GM21825 (cell line): ENCODE measurements around the gene USP47.

Experiments used
- ATAC-seq: cut with Tn5 transposase; IDR thresholded peaks from one replicate; pipeline ENCODE4 v1.9.1; 2021; ENCODE audit warnings: mild to moderate bottlenecking, moderate library complexity; ENCODE audit not compliant: unreplicated experiment

The USP47 gene

DNA sequence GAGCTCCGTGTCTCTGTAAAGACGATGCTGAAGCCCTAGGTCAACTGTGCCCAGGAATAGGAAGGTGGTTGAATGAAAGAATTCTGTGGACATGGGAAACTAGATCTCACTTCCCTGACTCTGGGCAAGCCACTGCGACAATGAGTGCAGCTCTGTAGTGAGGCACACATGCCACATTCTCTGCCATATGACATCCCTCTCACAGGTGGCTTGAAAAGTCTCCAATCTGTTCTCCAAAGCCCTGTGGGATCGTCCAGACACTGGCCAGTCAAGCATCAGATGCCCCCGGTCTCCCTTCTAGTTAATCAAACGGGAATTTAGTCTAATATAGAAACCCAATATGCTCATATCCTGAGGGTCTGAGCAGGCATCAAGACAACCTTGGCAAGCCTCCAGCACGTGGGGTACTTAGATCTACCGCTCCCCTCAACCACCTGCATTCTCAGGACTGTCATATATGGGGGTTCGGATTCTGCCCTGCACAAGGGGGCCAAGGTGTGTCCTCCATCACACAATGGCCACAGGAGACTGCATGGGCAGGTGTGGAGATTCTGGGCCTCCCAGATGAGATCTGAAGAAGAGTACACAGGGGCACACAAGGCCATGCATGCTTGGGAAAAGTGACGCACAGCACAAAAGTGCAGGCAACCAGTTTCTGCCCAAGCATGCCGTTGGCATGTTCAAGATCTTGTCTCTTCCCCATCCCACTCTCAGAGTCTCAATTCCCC is 154.7 kb downstream of the USP47 start:
- no peak for ATAC-seq

DNA sequence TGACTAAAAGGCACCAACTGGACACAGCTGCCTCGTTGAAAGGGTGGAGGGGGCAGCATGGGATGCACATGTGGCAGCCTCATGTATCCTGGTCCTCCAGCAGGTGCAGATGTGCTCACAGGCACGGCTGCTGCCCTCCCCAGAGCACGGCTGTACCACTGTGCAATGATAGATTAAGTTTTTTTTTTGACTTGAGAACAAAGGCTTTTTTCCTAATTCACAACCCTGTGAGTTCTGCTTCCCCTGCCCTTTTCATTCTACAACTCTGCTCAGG is 155.2 kb downstream of the USP47 start:
- ATAC-seq, result no peak

DNA sequence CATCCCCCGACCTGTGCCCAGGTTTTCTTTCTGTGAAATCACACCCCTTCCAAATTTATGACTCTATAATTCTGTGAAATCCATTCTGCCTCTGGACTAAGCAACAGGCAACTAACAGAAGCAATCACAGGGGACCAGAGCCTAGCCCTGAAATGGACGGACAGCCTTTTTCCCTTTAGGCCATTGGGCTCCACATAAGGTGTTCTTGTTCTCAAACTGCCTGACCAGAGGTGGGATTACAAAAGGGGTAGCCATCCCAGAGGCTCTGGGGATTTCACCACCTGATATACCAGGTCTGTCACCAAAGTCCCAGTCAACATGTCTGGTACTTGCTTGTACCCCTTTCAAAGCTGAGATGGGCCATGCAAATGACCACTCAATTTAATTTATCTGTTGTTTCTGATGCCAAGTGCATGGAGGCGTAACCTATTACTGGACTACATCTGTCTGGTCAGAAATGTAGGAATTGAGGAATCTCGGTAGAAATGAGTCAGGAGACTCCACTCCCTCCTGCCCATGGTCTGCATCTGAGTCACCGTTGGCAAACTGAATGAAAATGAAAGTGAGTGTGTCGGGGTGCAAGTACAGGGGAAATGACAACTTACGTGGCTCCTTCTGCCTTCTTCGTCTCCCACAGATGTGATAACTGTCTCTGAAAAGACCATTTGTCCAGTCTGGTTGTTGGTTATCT is 156.5 kb downstream of the USP47 start:
- ATAC-seq, result no peak

DNA sequence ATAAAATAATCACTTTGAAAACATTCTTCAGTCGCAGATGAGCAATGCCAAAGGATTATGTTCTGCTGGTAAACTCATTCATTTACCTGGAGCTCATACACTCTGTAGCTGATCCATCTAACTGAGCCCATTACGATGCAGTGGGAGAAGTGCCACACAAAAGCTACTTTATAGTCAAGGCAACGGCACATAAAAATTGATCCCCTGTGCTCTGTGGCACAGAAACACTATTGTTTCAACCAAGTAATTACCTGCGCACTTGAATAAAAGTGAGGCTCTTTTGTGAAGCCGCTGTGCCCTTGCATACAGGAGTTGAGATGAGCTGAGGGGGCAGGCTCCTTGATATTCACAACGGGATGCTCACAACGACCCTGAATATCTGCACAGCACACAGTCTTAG is 159.4 kb downstream of the USP47 start:
- no peak for ATAC-seq

DNA sequence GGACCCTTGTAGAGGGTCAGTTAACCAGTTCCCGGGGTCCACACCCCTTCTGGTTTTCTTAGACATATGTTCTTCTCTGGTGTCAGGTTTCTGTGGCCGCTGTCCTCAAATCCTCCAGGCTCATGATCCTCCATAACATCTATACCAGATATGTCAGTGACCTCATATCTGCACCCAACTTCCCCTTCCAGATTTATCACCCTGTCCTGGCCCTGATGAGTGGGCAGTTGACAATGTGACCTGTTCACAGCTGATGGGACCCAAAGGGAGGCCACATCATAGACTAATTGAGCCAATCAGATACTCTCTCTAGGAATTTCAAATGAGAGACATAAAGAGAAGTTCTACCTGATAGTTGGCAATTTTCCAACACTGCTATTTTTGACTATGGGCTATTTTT is 161.6 kb downstream of the USP47 start:
- no peak for ATAC-seq

DNA sequence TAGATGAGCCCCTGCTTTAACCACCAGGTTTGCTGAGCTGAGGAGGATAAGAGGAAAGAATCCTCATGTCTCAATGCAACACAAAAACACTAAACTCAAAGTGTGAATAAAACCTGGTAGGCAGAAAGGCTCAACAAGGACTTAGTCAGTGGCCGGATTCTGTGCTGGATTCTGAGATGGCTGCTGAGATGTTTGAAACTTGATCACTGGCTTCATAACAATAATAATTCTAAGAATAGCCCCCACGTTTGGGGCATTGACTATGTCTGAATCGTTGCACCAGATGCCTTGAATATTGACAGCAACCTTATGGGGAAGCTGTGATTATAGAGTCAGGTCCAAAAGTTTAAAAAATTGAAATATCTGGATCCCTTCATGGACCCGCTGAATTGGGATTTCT is 162.0 kb downstream of the USP47 start:
- ATAC-seq, result no peak

DNA sequence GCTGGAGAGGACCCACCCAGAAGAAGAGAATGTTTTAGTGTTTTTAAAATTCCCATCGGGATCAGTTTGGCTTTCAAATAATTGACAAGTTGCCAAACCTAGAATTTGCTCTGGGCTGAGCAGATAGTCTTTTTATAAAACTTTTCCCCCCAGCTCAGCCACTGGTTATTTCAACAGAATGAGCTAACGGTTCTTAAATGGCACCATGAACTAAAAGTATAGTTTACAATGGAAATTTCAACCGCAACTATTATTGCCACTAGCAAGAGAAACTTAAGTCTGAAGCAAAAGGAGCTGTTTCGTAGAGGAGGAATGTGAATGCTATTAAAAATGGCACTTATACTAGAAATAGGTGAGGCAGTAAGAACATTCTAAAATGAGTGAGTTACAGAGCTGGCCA is 163.3 kb downstream of the USP47 start:
- ATAC-seq, result no peak

DNA sequence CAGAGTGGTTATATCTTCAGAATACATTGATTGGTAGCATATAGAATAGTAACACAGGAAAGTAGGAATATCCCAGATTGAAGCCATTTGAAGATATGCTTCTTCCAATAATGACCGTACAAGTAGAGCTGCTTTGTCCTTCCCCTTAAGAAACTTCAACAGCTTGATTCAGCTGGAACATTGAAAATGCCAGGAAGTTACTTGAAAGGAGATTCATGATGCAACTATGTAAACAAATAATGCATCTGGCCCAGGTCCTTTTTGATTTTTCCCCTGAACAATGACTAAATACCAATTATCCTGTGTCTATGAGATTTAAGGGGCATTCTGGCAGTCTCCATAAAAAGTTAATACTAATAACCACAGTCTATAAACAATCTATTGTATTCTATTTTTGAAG is 163.7 kb downstream of the USP47 start:
- no peak for ATAC-seq

DNA sequence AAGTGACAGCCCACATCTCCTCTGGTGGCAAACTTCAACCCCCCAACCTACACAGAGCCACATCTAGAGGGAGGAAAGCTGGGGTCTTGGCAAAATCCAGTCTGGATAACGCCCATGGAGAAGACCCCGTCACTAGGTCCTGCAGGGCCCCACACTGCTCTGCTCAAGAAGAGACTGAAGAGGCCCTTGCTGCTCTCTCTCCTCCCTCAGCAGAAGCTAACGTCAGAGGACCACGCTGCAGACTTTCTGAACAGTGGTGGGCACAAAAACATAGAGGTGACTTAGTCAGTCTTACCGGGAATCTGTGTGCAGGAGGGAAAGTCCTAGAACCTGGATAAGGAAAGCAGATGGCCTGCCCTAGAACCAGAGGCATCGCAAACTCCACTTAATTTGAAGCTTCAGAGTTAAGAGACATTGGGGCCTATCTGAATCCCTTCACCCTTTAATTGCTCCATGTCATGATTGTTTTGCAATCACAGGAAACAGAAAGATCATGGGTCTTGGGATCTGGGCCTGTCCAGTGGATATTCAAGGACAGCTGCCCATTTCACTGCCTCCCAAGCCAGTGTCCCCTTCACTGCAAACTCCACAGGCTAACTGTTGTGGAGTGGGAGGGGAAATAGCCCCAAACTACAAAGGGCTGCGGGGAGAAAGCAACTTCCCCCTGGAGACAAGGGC is 164.9 kb downstream of the USP47 start:
- ATAC-seq, result no peak

DNA sequence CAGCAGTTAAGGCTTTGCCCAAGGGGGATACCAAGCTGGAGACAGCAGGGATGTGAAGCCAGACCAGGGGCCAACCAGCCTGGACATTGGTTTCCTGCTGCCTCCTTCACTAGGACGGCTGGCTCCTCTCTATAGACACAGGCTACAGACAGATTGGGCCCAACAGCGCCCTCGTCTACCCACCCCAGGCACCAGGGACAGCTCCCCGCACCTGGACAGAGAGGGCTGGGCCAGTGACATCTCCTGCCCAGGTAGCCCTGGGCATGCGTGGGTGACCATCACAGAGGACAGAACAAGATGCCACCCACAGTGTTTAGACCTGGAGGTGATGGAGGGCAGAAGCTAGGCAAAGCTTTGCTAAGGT is 165.4 kb downstream of the USP47 start:
- no peak for ATAC-seq

DNA sequence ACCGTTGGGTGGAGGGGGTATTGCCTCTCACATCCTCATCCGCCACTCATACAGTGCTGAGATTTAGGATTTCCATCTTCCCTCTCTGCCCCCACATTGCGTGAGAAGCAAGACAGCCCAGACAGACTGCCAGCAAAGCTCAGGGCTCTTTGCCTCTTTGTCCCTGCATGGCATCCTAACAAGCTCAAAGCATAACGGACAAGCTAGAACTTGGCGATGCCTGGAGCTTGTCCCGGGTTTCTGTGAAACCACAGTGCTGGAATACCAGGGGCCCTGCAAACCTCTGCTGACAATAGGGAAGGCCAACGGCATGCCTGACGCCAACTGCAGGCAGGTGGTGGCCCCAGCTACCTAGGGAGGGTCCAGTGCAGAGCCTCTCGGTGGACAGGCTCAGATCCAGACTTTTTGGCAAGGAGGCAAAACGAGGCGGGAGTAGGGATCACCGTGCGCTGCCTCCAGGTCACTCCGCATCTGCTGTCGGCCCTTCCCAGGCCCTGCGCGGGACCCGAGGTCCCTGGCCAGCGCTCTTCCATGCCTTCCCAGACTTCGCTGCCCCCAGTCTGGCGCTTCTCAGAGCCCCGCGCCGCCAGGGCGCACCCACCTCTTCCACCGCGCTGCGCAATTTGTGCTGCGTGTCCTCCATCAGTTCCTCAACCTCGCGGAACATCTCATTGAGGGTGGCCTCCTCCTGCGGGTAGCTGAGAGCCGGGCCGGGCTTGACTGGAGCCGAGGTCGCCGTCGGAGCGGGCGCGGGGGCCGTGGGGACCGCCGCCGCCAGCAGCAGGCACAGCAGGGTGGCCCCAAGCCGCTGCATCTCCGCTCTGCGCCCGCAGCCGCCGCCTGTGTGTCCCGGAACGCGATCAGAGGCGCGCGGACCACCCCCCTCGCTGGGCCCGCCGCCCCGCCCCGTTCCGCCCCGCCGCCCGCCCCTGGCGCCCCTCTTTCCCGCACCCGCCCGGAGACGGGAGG is 166.3 kb downstream of the USP47 start, which contains the start of gene DKK3:
TSS of gene DKK3 (minus strand) at position 858 of the 969 bp plus-strand sequence. CDS start at position 814, 44 bp downstream.
- ATAC-seq, result no peak
